ENCODE results near the gene ACTR1B.

DNA sequence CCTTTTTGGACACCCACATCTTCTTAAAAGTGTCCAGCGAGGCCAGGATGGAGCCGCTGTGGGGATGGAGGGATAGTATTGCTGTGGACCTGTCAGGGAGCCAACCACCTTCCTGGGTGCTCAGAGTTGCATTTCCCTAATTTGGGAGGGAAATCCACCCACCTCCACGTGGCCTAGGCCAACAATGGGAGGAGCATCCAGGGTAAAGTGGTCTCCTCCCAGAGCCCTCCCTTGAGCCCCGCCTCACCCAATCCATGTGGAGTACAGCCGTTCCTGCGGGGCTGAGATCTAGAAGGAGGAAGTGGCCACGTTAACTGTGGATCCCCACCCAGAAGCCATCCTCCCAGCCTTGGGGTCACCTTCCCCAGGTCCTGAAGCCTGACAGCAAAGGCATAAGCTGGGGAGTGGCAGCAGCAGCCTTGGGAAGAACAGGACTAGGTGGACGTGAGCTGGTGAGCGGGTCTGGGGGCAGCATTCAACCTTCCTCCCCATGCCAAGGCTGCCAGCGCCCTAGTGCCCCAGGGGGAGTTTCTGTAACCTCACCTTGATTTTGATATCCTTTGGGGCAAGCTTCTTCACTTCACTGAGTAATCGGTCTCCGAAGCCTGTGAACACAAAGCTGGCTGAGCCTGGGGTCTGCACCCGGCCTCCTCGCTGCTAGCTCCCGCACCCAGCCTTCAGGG lies 6.8 kb downstream of the ACTR1B start:
- TF ChIP-seq POLR2A (IDR thresholded peaks at IDR 0.05; ENCODE audit: low read length) = no peak
- TF ChIP-seq GATA1 (IDR thresholded peaks at IDR 0.05; ENCODE audit: low read depth, low read length) = no peak
